ENCODE data around the gene OR1L6.
A peak's percentile ranks its signal among the peaks of the same experiment; 100 is the strongest.

The OR1L6 gene

GRCh38 chr9:122742003-122742402 lies at the start of gene OR1L6:
TSS of gene OR1L6 (plus strand) at chr9:122742303. CDS start at chr9:122749848, 7,545 bp downstream.
- DNase-seq (ENCODE audit: low spot score), result no peak

DNA sequence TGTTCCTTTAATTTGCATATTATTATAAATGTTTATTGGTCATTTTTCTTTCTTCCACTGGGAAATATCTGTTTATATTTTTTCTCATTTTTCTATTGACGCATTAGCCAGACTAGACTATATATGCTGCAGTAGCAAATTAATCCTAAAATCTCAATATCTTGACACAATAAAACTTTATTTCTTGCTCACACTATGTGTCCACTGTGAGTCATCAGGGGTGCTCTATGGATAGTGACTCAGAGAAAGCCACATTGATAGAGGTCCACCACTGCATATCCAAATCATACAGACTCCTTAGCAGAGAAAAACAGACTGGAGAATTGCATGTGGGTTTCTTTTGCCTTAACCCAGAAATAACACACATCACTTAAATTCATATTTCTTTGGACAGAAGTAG lies 46.4 kb upstream of the OR1L6 start:
- DNase-seq (ENCODE audit: low spot score), result no peak

- DNase-seq (ENCODE audit: low spot score), result no peak
Observed at GRCh38 chr9:122718038-122718437, 24.1 kb upstream of the OR1L6 start.

- DNase-seq (ENCODE audit: low spot score), result no peak
Observed at GRCh38 chr9:122719218-122719617, 22.9 kb upstream of the OR1L6 start.

DNA sequence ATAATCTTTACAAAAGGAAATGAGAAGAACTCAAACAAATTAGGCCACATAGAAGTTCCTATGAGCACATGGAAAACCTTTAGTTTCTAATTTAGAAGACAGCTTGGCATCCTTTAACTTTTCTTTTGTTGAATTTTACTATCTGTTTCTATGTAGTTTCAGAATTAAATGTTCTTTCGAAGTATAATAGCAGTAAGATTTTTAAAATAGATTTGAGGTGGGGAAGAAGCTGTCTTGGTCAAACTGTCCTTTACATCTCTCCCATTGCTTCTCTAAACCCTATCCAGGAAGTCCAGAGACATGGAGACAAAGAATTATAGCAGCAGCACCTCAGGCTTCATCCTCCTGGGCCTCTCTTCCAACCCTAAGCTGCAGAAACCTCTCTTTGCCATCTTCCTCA lies 18.4 kb upstream of the OR1L6 start, which contains the start of gene OR1L4:
OR1L4 (plus strand) TSS at position 301 of the 400 bp plus-strand sequence; CDS start at position 301, 0 bp downstream.
- no peak for DNase-seq (ENCODE audit: low spot score)

DNA sequence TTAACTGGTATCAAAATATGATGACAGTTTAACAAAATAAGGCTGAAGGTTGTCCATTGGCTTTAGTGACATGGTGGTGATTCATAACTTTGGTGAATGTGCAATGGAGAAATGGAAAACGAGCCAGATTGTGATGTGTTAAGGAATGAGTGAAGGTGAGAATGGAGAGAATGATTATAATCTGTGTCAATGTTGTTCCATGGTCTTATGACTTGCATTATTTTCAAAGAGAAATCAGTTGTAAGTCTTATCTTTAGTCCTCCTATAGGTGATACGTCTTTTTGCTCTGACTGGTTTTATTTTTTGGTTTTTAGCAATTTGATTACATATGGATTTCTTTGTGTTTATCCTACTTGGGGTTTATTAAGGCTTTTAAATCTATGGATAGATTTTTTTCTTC lies 12.7 kb downstream of the OR1L6 start:
- no peak for DNase-seq (ENCODE audit: low spot score)

- no peak for DNase-seq (ENCODE audit: low spot score)
Observed at GRCh38 chr9:122767817-122768216, 25.7 kb downstream of the OR1L6 start.

DNA sequence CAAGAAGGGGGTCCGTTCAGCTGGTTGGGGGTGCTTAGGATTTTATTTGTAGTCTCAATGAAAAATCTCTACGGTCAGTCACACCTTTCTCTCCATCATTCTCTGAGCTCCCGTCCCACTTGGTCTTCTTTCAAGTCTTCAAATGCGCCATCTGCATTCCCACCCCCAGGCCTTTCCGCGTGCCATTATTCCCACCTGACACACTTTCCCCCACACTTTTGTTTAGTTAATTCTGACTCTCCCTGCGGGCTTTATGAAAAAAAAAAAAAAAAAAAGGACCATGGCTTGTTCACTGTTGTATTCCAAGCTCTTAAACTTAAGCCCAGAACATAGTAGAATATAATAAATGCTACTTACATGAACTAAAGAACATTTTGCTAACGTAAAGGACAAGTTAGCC lies 34.9 kb downstream of the OR1L6 start:
- no peak for DNase-seq (ENCODE audit: low spot score)

DNA sequence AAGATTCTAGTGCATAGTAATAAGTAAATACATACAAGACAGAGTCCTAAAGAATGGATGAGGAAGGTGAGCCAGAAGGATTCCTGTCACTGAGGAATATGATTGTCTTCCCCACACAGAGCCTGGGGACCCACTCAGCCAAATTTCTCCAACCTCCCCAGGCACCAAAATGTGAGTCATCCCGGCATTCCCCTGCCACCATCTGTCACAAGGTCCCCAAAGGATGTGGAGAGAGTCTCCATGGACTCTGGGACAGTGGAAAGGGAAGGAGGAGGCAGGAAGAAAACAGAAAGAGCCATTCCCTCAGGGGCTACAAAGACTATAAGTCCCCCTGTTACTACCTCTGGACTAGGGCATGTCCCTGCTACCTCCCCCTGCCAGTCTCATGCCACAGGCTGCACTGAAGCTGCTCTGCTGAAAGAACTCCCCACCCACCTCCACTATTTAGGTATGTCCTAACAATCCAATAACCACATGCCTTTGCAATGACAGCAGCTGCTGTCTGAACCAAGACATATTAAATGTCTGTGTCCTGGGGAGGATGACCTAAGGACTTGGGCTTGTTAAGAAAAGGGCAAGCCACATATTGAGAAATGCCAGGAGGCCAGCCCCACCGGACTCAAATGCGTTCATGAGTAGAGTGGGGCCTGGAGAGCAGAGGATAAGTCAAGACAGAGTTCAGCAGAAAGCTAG lies 36.0 kb downstream of the OR1L6 start:
- DNase-seq (ENCODE audit: low spot score), result peak; percentile 92

DNA sequence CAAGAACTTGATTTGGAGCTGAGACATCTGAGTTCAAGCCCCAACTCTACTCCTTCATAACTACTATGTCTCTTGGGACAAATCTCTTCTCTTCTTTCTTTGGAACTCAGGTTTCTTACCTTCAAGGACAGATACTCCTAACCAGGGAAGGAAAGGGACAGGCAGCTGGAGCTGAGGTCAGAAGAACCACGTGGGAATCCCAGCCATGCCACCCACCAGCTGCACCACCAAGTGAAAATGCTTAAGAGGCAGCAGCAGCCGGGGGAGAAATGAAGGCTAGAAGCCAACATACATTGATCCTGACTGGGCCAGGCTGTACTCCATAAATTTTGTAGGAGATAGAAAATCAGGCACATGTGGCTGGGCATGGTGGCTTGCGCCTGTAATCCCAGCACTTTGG lies 37.1 kb downstream of the OR1L6 start:
- no peak for DNase-seq (ENCODE audit: low spot score)

DNA sequence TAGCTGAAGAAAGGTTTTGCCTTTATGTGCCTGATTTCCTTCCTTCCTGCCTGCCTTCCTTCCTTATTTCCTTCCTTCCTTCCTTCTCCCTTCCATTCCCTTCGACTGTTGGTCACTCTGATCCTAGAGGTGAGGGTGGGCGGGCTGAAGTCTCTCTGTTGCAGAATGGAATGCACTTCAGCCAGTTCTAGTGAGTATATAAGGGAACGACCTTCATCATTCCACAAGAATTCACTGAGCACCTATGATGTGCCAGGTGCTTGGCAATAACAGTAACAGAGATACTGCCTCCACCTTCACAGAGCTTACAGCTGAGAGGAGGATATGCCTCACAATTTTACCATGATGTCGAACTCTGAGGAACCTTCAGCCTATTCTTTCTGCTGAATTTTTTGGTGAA lies 37.9 kb downstream of the OR1L6 start:
- no peak for DNase-seq (ENCODE audit: low spot score)

DNA sequence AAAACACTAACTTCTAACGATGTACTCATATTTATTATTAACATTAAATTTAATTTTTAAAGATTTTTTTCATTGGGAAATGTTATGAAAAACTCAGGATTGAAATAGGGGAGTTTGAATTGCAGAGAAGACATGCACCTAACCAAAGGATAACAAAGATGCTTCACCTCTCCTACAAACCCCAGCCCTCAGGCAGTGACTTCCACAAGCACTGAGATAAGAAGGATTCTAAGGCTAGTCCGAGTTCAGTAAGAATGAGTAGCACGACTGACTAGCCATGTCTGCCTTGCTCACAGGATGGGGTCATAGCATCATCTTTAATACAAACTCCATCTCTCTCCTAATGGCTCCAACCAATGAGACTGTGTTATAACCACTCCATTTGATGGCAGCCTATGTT lies 39.6 kb downstream of the OR1L6 start:
- DNase-seq (ENCODE audit: low spot score), result no peak

DNA sequence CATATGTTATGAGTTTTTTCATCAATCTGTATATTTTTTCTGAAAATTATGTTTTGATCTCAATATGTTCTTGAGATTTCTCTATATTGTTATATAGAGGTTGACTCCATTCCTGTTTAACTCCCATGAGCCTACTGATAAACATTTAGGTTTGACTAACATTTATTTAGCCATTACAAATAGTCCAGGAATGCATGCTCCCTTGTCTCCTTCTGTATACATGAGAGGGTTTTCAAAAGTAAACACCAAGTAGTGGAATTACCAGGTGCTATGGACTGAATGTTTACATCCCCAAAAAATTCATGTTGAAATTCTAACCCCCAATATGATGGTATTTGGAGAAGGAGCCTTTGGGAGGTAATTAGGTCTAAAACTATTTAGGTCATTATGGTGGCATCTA lies 43.2 kb downstream of the OR1L6 start:
- DNase-seq (ENCODE audit: low spot score), result no peak

- no peak for DNase-seq (ENCODE audit: low spot score)
Observed at GRCh38 chr9:122786338-122786737, 44.2 kb downstream of the OR1L6 start.

DNA sequence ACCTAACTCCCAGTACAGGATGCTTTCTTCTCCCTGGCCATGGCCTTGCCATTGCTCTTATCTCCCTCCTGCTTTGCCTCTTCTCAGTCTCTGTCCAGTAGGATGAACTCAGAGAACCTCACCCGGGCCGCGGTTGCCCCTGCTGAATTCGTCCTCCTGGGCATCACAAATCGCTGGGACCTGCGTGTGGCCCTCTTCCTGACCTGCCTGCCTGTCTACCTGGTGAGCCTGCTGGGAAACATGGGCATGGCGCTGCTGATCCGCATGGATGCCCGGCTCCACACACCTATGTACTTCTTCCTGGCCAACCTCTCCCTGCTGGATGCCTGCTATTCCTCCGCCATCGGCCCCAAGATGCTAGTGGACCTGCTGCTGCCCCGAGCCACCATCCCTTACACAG lies 46.7 kb downstream of the OR1L6 start, which contains the start of gene OR5C1:
OR5C1 (plus strand) TSS at position 103 of the 400 bp plus-strand sequence; CDS start at position 103, 0 bp downstream.
- no peak for DNase-seq (ENCODE audit: low spot score)

- no peak for DNase-seq (ENCODE audit: low spot score)
Observed at GRCh38 chr9:122789256-122790046, 47.3 kb downstream of the OR1L6 start.

DNA sequence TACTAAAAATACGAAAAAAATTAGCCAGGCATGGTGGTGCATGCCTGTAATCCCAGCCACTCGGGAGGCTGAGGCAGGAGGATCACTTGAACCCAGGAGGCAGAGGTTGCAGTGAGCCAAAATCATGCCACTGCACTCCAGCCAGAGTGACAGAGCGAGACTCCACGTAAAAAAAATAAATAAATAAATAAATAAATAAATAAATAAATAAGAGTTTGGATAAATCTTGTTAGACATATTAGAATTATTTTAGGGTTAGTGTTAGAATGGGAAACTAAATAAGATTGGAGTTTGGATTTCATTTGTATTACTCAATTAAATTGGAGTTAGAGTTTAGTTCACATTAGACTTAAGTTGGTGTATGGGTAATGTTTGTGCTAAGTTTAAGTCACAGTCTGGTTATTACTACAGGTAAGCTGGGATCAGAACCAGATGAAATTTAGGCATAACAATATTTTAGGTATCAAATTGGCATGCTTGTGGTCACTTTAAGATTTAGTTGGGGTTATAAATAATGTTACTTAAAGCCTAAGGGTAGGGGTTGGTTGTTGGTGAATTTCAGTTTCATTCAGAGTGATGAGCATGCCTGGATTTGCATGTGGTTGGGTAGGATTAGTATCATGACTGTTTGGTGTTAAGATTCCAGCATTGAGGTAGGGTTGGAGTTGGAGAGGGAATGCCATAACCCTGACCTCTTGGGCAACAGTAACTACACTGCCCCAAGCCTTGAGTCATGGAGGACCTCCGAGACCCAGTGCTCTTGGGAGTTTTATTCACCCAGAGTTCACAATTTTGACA lies 50.0 kb downstream of the OR1L6 start:
- DNase-seq (ENCODE audit: low spot score), result no peak

GRCh38 chr9:122797316-122798063 lies 55.4 kb downstream of the OR1L6 start:
- DNase-seq (ENCODE audit: low spot score), result no peak

Data from AG20443 (cell line).